ENCODE results near the gene SOX30.
"Not testable (repeated sequence)": the region's sequence is repeated elsewhere in the genome, so short reads cannot be mapped to it uniquely, and the experiment has no call there.

SOX30 gene

GRCh38 chr5:157652377-157652692 is at the start of gene SOX30:
TSS of gene SOX30 (minus strand) at chr5:157652438. CDS start at chr5:157652078, 360 bp downstream.
- H3K4me3 ChIP-seq (ENCODE audit: low read length) = no peak within 1 kb of the TSS
- H3K4me1 ChIP-seq (ENCODE audit: insufficient read depth, low read length) = no peaks in the 10 kb centered on the region
- no peak within 1 kb of the TSS for H2AFZ ChIP-seq (ENCODE audit: low read depth, low read length)

DNA sequence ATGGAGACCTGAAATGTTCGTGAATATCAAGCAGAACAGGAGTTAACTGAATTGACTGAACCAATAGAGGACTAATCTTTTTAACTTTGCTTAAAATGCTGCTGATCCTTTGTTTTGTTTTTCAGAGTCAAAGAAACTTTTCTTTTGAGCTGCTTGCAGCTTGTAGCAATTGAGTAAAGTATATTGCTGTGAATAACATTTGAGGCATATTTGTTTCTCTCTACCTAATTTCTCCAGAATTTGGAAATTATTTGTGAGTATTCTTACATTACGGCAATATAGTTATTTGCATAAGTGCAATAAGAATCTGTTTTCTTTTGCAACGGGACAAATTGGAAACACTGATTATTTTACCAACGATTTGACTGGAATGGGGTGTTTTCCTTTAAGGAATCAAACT is 46.4 kb upstream of the SOX30 start:
- not testable (repeated sequence) for H3K4me1 ChIP-seq (ENCODE audit: insufficient read depth, low read length); H3K36me3 ChIP-seq (ENCODE audit: insufficient read depth, low read length); H2AFZ ChIP-seq (ENCODE audit: low read depth, low read length); H3K9me3 ChIP-seq (ENCODE audit: low read length); H3K4me3 ChIP-seq (ENCODE audit: low read length); H3K27me3 ChIP-seq (ENCODE audit: insufficient read depth, low read length)

More at GRCh38 chr5:157652377-157652692, at the start of gene SOX30:
- Histone ChIP-seq H3K27me3 (ENCODE audit: insufficient read depth, low read length) (no peaks in the 10 kb centered on the region), H3K36me3 (ENCODE audit: insufficient read depth, low read length) (no peaks in the 10 kb centered on the region), H3K9me3 (ENCODE audit: low read length) (peaks cover 3% of the 10 kb centered on the region)

DNA sequence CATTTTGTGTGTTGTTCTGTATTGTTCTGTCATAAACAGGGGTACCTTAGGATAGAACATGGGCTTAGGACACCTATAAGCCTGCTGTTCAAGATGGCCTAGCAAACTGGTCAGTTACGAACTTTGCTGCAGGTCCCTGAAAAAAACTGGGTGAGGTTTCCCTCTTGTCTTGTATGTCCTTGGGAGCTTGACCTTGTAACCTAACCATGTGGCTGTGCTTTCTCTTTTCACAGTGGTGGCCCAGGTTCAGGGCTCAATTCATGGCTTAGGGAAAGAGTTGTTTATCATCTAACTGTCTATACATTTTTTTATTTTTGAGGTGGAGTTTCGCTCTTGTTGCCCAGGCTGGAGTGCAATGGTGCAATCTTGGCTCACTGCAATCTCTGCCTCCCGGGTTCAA is 43.9 kb upstream of the SOX30 start:
- H3K4me1 ChIP-seq (ENCODE audit: insufficient read depth, low read length); H3K9me3 ChIP-seq (ENCODE audit: low read length); H2AFZ ChIP-seq (ENCODE audit: low read depth, low read length); H3K27me3 ChIP-seq (ENCODE audit: insufficient read depth, low read length); H3K4me3 ChIP-seq (ENCODE audit: low read length); H3K36me3 ChIP-seq (ENCODE audit: insufficient read depth, low read length): not testable (repeated sequence)

GRCh38 chr5:157693816-157694215 is 41.6 kb upstream of the SOX30 start:
- not testable (repeated sequence) for H2AFZ ChIP-seq (ENCODE audit: low read depth, low read length); H3K4me1 ChIP-seq (ENCODE audit: insufficient read depth, low read length); H3K27me3 ChIP-seq (ENCODE audit: insufficient read depth, low read length); H3K36me3 ChIP-seq (ENCODE audit: insufficient read depth, low read length); H3K9me3 ChIP-seq (ENCODE audit: low read length); H3K4me3 ChIP-seq (ENCODE audit: low read length)

DNA sequence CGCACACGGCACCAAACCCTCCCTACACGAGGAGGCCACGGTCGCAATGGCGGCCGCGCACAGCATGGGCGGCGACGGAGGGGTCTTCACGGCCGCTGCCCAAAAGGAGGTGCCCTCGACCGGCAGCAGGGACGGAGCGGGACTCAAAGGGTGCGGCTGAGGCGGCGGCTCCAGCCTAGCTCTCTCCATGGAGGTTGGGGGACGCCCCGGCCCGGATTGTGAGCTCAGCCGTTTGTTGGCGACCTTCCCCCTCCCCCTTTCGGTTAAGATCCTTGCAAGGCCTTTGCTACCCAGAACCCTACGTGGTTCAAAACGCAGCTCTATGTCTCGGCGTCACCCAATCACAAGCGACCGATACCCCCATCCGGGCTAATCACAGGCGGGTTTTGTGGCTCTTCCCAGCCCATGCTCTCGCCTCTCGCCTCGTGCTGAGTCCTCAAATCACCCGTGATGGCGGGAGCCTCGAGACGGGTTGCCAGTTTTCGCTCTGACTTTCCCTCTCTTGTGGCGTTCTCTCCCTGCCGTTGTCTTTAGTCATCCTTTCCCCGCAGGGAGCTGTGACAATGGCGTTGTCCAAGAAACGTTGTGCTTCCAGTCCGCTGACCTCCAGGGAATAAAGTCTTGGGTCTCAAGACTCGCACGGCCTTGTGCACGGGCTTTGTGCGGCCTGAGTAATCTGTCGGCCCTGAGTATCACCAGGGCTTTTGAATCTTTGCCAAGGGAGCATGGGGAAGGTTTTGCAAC is 38.6 kb upstream of the SOX30 start:
- Histone ChIP-seq H3K4me1 (ENCODE audit: insufficient read depth, low read length) (no peaks in the 10 kb centered on the region), H2AFZ (ENCODE audit: low read depth, low read length) (no peak overlapping the region), H3K4me3 (ENCODE audit: low read length) (no peak overlapping the region), H3K36me3 (ENCODE audit: insufficient read depth, low read length) (no peaks in the 10 kb centered on the region), H3K9me3 (ENCODE audit: low read length) (peaks cover 7% of the 10 kb centered on the region), H3K27me3 (ENCODE audit: insufficient read depth, low read length) (no peaks in the 10 kb centered on the region)

GRCh38 chr5:157689942-157690689 is 37.9 kb upstream of the SOX30 start:
- H3K27me3 ChIP-seq (ENCODE audit: insufficient read depth, low read length) = no peaks in the 10 kb centered on the region
- no peaks in the 10 kb centered on the region for H3K36me3 ChIP-seq (ENCODE audit: insufficient read depth, low read length)
- no peaks in the 10 kb centered on the region for H3K4me1 ChIP-seq (ENCODE audit: insufficient read depth, low read length)
- H3K4me3 ChIP-seq (ENCODE audit: low read length) = no peak overlapping the region
- peaks cover 7% of the 10 kb centered on the region for H3K9me3 ChIP-seq (ENCODE audit: low read length)
- H2AFZ ChIP-seq (ENCODE audit: low read depth, low read length) = no peak overlapping the region

GRCh38 chr5:157687198-157687554 is 34.9 kb upstream of the SOX30 start:
- H3K4me3 ChIP-seq (ENCODE audit: low read length) = no peak overlapping the region
- no peaks in the 10 kb centered on the region for H3K36me3 ChIP-seq (ENCODE audit: insufficient read depth, low read length)
- no peaks in the 10 kb centered on the region for H3K4me1 ChIP-seq (ENCODE audit: insufficient read depth, low read length)
- no peaks in the 10 kb centered on the region for H3K27me3 ChIP-seq (ENCODE audit: insufficient read depth, low read length)
- H3K9me3 ChIP-seq (ENCODE audit: low read length) = peaks cover 7% of the 10 kb centered on the region
- no peak overlapping the region for H2AFZ ChIP-seq (ENCODE audit: low read depth, low read length)

- H3K9me3 ChIP-seq (ENCODE audit: low read length); H3K4me1 ChIP-seq (ENCODE audit: insufficient read depth, low read length); H3K27me3 ChIP-seq (ENCODE audit: insufficient read depth, low read length); H2AFZ ChIP-seq (ENCODE audit: low read depth, low read length); H3K36me3 ChIP-seq (ENCODE audit: insufficient read depth, low read length); H3K4me3 ChIP-seq (ENCODE audit: low read length): not testable (repeated sequence)
Observed at GRCh38 chr5:157686276-157687197, 34.3 kb upstream of the SOX30 start.

GRCh38 chr5:157682257-157682656 is 30.0 kb upstream of the SOX30 start:
- no peaks in the 10 kb centered on the region for H3K27me3 ChIP-seq (ENCODE audit: insufficient read depth, low read length)
- no peaks in the 10 kb centered on the region for H3K4me1 ChIP-seq (ENCODE audit: insufficient read depth, low read length)
- H3K36me3 ChIP-seq (ENCODE audit: insufficient read depth, low read length) = no peaks in the 10 kb centered on the region
- no peak overlapping the region for H2AFZ ChIP-seq (ENCODE audit: low read depth, low read length)
- no peak overlapping the region for H3K4me3 ChIP-seq (ENCODE audit: low read length)
- no peaks in the 10 kb centered on the region for H3K9me3 ChIP-seq (ENCODE audit: low read length)

DNA sequence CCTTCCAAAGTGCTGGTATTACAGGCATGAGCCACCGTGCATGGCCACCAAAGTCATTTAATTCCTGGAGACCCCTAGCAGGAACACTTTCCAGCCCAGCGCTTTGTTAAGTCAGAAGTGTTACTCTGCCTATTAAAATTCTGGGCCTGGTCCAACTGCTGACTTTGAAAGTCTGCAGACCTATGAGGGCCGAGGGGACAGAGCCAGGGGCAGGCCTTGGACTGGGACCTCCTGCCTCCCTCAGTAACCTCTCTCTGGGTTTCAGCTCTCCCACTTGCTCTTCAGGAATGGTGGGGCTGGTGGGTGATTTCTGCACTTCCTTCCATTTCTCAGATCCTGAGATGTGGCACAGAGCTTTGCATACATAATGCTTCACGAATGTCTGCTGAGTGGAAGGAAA is 28.8 kb upstream of the SOX30 start:
- Histone ChIP-seq H2AFZ (ENCODE audit: low read depth, low read length) (no peak overlapping the region), H3K9me3 (ENCODE audit: low read length) (no peaks in the 10 kb centered on the region), H3K36me3 (ENCODE audit: insufficient read depth, low read length) (no peaks in the 10 kb centered on the region), H3K4me1 (ENCODE audit: insufficient read depth, low read length) (no peaks in the 10 kb centered on the region), H3K4me3 (ENCODE audit: low read length) (no peak overlapping the region), H3K27me3 (ENCODE audit: insufficient read depth, low read length) (no peaks in the 10 kb centered on the region)

DNA sequence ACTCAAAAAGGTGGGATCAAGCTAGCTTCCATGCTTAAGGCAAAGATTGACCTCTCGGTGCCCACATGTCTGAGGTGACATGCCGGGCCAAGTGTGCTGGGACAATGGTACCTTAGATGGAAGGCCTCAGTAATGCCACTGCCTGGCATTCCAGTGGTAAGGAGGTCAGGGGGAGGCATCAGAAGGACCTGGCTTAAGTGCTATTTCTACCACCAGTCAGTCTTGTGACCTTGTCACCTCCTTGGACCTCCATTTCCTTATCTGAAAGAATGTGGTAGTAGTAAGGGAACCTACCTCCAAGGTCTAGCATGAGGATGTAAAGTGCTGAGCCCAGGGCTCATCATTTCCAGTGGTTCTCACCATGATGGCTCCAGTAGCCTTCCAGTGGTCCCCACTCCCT is 28.0 kb upstream of the SOX30 start:
- no peaks in the 10 kb centered on the region for H3K4me1 ChIP-seq (ENCODE audit: insufficient read depth, low read length)
- H3K4me3 ChIP-seq (ENCODE audit: low read length) = no peak overlapping the region
- no peaks in the 10 kb centered on the region for H3K36me3 ChIP-seq (ENCODE audit: insufficient read depth, low read length)
- H2AFZ ChIP-seq (ENCODE audit: low read depth, low read length) = no peak overlapping the region
- H3K27me3 ChIP-seq (ENCODE audit: insufficient read depth, low read length) = no peaks in the 10 kb centered on the region
- H3K9me3 ChIP-seq (ENCODE audit: low read length) = no peaks in the 10 kb centered on the region

GRCh38 chr5:157679801-157680200 is 27.6 kb upstream of the SOX30 start:
- Histone ChIP-seq H3K4me1 (ENCODE audit: insufficient read depth, low read length) (no peaks in the 10 kb centered on the region), H3K4me3 (ENCODE audit: low read length) (no peak overlapping the region), H3K9me3 (ENCODE audit: low read length) (no peaks in the 10 kb centered on the region), H2AFZ (ENCODE audit: low read depth, low read length) (no peak overlapping the region), H3K36me3 (ENCODE audit: insufficient read depth, low read length) (no peaks in the 10 kb centered on the region), H3K27me3 (ENCODE audit: insufficient read depth, low read length) (no peaks in the 10 kb centered on the region)

- no peaks in the 10 kb centered on the region for H3K4me1 ChIP-seq (ENCODE audit: insufficient read depth, low read length)
- H3K9me3 ChIP-seq (ENCODE audit: low read length) = no peaks in the 10 kb centered on the region
- H3K36me3 ChIP-seq (ENCODE audit: insufficient read depth, low read length) = no peaks in the 10 kb centered on the region
- no peak overlapping the region for H3K4me3 ChIP-seq (ENCODE audit: low read length)
- no peak overlapping the region for H2AFZ ChIP-seq (ENCODE audit: low read depth, low read length)
- no peaks in the 10 kb centered on the region for H3K27me3 ChIP-seq (ENCODE audit: insufficient read depth, low read length)
Observed at GRCh38 chr5:157677931-157678330, 25.7 kb upstream of the SOX30 start.

All from neuron (in vitro differentiated cells).